GM12874 (cell line): ENCODE measurements around the gene LFNG.

ENCODE experiments used
- CTCF ChIP-seq: IDR thresholded peaks from 2 replicates; pipeline ENCODE4 v1.5.1; 2011; ENCODE audit warnings: low read depth, mild to moderate bottlenecking, control low read depth, low read length, moderate library complexity; ENCODE audit not compliant: insufficient read depth

The LFNG gene

DNA sequence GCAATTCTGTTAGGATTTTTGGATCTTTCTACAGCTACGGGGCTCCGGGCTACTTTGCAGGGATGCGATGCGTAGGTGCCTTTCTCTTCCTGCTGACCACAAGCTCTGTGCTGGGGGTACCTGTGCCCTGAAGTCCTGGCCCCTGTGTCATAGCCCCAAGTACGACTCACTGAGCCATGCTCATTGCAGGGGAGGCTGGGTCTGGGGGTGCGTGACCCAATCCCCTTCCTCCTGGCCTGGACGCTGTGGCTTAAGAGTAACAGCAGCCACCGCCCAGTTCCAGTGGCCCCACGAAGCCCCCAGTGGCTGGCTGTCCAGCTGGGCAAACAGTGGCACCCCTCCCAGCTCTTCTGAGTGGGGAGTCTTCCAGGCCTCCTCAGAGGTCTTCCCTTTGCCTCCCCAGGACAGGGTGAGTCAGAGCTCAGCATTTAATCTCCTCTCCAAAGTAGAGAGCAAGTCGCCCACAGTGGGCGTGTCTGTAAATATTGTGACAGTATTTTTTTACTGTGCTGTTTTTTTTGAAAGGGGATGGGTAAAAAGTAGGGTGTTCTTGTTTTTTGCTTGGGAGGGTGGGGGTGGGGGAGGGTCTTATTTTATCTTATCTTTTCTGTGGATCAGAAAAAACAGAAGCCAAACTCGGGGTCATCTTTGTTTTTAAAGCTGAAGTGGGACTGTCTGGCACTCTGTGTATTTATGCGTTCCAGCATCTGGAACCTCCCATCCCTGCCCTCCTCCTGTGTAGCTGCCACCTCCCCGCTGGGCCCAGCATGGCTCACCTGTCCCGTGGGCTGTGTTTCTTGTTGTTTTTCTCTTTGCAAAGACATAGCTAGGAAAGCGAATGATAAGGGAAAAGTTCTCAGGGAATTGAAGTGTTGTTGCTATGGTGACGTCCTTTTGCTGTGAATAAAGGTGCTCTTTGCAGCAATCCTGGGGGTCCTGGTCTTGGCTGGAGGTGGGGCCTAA lies 8.2 kb downstream of the LFNG start:
- TF ChIP-seq CTCF, result no peak

- TF ChIP-seq CTCF, result no peak
Observed at GRCh38 chr7:2528481-2529095, 9.0 kb downstream of the LFNG start.

- TF ChIP-seq CTCF, result no peak
Observed at GRCh38 chr7:2529161-2530070, 9.8 kb downstream of the LFNG start.

GRCh38 chr7:2530071-2530987 lies 10.8 kb downstream of the LFNG start:
- no peak for TF ChIP-seq CTCF

GRCh38 chr7:2537981-2538851 lies 18.6 kb downstream of the LFNG start:
- TF ChIP-seq CTCF, result no peak
